IMR-90 (cell line): ENCODE measurements around the gene TBC1D8.

ENCODE experiments used
- BHLHE40 ChIP-seq: fragments of 150-350 bp; IDR thresholded peaks from 2 replicates; pipeline ENCODE4 v1.6.1; 2016; ENCODE audit warnings: mild to moderate bottlenecking, low read depth, low read length
- FOS ChIP-seq: fragments of 150-350 bp; IDR thresholded peaks from 2 replicates; pipeline ENCODE4 v1.6.1; 2016; ENCODE audit warnings: low read depth, low read length
- MAZ ChIP-seq: IDR thresholded peaks from 2 replicates; pipeline ENCODE4 v1.6.1; 2012; ENCODE audit warnings: low read depth, mild to moderate bottlenecking, low read length, improper control_type of control experiment, moderate library complexity, borderline replicate concordance
- MXI1 ChIP-seq: IDR thresholded peaks from 2 replicates; pipeline ENCODE4 v1.6.1; 2012; ENCODE audit warnings: low read depth, mild to moderate bottlenecking, low read length, moderate library complexity, borderline replicate concordance
- POLR2A ChIP-seq: IDR thresholded peaks from 2 replicates; pipeline ENCODE4 v1.6.1; 2012; ENCODE audit warnings: mild to moderate bottlenecking, low read depth, low read length
- RAD21 ChIP-seq: IDR thresholded peaks from 2 replicates; pipeline ENCODE4 v1.6.1; 2012; ENCODE audit warnings: low read length, improper control_type of control experiment
- RFX5 ChIP-seq: IDR thresholded peaks from 2 replicates; pipeline ENCODE4 v1.8.0; 2012; ENCODE audit warnings: low read depth, mild to moderate bottlenecking, low read length, moderate library complexity
- TF ChIP-seq, protein P1 (sequence below): conservative IDR thresholded peaks from 2 replicates; pipeline ENCODE4 v1.5.1; 2012; ENCODE audit warnings: mild to moderate bottlenecking, low read depth, low read length, improper control_type of control experiment
- TF ChIP-seq, protein P2 (sequence below): fragments of 150-350 bp; IDR thresholded peaks from 2 replicates; pipeline ENCODE4 v1.6.1; 2017; ENCODE audit warnings: mild to moderate bottlenecking, antibody characterized with exemption, low read length, low read depth

DNA sequence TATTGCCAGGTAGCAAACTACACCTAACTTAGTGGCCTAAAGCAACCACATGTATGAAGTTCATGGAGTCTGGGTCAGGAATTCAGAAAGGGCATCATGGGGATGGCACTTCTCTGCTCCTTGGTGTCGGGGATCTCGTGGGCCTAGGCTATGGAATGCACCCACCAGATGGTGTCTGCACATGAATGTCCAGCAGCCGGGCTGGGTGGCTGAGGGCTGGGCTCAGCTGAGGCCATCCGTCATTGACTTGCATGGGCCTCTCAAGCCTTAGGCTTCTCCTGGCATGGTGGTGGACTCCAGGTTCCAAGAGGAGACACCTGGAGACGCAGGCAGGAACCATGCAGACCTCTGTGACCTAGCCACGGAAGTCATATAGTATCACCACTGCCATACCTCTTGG, 175.1 kb downstream of the TBC1D8 start:
- TF ChIP-seq POLR2A (no peak), FOS (no peak), MAZ (no peak), MXI1 (no peak), BHLHE40 (no peak), RFX5 (no peak), RAD21 (no peak)
- TF ChIP-seq, protein P1, sequence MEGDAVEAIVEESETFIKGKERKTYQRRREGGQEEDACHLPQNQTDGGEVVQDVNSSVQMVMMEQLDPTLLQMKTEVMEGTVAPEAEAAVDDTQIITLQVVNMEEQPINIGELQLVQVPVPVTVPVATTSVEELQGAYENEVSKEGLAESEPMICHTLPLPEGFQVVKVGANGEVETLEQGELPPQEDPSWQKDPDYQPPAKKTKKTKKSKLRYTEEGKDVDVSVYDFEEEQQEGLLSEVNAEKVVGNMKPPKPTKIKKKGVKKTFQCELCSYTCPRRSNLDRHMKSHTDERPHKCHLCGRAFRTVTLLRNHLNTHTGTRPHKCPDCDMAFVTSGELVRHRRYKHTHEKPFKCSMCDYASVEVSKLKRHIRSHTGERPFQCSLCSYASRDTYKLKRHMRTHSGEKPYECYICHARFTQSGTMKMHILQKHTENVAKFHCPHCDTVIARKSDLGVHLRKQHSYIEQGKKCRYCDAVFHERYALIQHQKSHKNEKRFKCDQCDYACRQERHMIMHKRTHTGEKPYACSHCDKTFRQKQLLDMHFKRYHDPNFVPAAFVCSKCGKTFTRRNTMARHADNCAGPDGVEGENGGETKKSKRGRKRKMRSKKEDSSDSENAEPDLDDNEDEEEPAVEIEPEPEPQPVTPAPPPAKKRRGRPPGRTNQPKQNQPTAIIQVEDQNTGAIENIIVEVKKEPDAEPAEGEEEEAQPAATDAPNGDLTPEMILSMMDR = no peak
- TF ChIP-seq, protein P2, sequence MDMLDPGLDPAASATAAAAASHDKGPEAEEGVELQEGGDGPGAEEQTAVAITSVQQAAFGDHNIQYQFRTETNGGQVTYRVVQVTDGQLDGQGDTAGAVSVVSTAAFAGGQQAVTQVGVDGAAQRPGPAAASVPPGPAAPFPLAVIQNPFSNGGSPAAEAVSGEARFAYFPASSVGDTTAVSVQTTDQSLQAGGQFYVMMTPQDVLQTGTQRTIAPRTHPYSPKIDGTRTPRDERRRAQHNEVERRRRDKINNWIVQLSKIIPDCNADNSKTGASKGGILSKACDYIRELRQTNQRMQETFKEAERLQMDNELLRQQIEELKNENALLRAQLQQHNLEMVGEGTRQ = no peak
